Esophagus squamous epithelium (tissue), 5 donors: Measurements from ENCODE around the gene WAPL. TPM values are rescaled to one million over a fixed set of nuclear protein-coding genes. Genes with fewer than 3 reads are reported as not detected.
"Not testable (repeated sequence)": the region's sequence is repeated elsewhere in the genome, so short reads cannot be mapped to it uniquely, and the experiment has no call there.

Source experiments
- DNase-seq: peaks from one replicate; lab custom pipeline; 2025; lab: John Stamatoyannopoulos, UW
- H3K27ac ChIP-seq, 4 donors: fragments of 200-600 bp; sonication (generic); one replicate each; pipeline ENCODE4 v1.5.1; 2016 to 2019; ENCODE audit warnings: mild to moderate bottlenecking in 1 of 4
- H3K27me3 ChIP-seq, 4 donors: fragments of 200-600 bp; sonication (generic); 1 replicate in 3 of 4; 2 replicates in 1 of 4; pipeline versions ENCODE4 v1.5.1 to v1.6.0; 2017 to 2021; ENCODE audit warnings: antibody characterized with exemption in 1 of 4
- H3K36me3 ChIP-seq, 3 donors: fragments of 200-600 bp; sonication (generic); one replicate each; pipeline ENCODE4 v1.5.1; 2016 to 2019
- H3K4me1 ChIP-seq, 3 donors: fragments of 200-600 bp; sonication (generic); one replicate each; pipeline ENCODE4 v1.5.1; 2017 to 2019
- H3K4me3 ChIP-seq, 4 donors: fragments of 200-600 bp; sonication (generic); 1 replicate in 3 of 4; 2 replicates in 1 of 4; pipeline ENCODE4 v1.5.1; 2016 to 2019; ENCODE audit warnings: mild to moderate bottlenecking in 2 of 4, moderate library complexity in 1 of 4
- H3K9me3 ChIP-seq, 3 donors: fragments of 200-600 bp; sonication (generic); one replicate each; pipeline ENCODE4 v1.5.1; 2016 to 2019
- POLR2A ChIP-seq, 4 donors: fragments of 450-650 bp; IDR thresholded peaks; one replicate each; pipeline ENCODE4 v1.6.1; 2017; ENCODE audit warnings: antibody characterized with exemption in 4 of 4, mild to moderate bottlenecking in 4 of 4, moderate library complexity in 3 of 4
- WGBS, 2 donors: methylation state at CpG; one replicate each; pipeline ENCODE4 v1.1.5; 2018; 5-methylcytosine and 5-hydroxymethylcytosine counted together
- intact Hi-C: fragments of 100-400 bp; cut with DNase I; formaldehyde crosslinking; loops from one replicate; pipeline ENCODE4 v1.15.0; 2022
- total RNA-seq, 4 donors: library from RNA; depleted of rRNA; stranded (reverse); fragments of >200 nt; gene quantifications; one replicate each; pipeline ENCODE4 v1.1.0, GENCODE V29; 2016
- TF ChIP-seq, protein P1 (sequence below), 6 experiments: fragments of 450-650 bp in 4 of 6; fragments of 200-600 bp in 2 of 6; sonication (generic) in 2 of 6; IDR thresholded peaks; one replicate each; pipeline ENCODE4 v1.5.1; 2016 to 2019; ENCODE audit warnings: antibody characterized with exemption in 6 of 6, mild to moderate bottlenecking in 4 of 6, moderate library complexity in 4 of 6
- donor health status: DM: yes; HTN: yes; CAD: no.

WAPL gene
- total RNA-seq, 4 donors from 2014 or later = 21.4 to 44.4 (median 28.2) TPM

DNA sequence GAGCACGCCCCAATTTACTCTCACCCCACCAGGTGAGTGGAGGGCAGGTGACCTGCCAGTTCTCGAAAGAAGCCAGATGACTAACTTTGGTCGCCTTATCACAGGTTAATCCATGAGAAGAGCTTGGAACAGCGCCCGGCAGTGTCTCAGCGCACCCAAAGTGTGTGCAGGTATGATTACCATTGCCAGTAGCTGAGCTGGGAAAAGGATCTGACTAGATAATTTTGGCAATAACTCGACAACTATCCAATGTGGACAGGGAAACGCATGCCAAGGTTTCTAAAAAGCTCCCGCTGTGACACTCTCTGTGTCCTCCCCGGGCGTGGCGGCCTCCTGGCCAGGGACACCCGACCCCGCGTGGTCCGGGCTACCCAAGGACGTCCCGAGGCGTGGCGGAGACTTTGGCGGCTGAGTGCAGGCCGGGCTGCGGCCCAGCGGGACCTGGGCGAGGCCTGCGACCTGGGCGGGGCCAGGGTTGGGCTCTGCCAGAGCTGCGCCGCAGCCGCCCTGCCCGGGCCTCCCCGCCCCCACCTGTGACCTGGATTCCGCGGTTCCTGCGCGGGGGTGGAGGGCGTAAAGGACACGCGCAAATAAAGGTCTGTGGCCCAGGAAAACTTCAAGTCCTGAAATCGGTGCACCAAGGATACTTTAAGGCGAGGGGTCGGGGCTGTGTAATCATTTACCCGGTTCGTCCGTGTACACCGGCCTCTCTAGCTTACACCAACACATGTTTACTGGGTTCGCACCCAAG is 13.7 kb upstream of the WAPL start:
- Histone ChIP-seq H3K36me3 (no peaks in the 10 kb centered on the region), H3K4me3 (peak overlapping the region; percentile 45 to 76 (median 52)), H3K27ac (peak overlapping the region; percentile 50 to 82 (median 76)), H3K9me3 (no peaks in the 10 kb centered on the region), H3K27me3 (no peaks in the 10 kb centered on the region), H3K4me1 (peaks cover 4 to 35% (median 7%) of the 10 kb centered on the region in 3 donors)
- 17 to 38% methylated on average over 13 to 16 of the region's 47 CpGs for WGBS, 2 donors
- DNase-seq = no peak
- intact Hi-C loops = no loop called here
- TF ChIP-seq POLR2A (IDR thresholded peaks at IDR 0.05) = peak in 1 of 4 donors; percentile 17
- TF ChIP-seq, protein P1, sequence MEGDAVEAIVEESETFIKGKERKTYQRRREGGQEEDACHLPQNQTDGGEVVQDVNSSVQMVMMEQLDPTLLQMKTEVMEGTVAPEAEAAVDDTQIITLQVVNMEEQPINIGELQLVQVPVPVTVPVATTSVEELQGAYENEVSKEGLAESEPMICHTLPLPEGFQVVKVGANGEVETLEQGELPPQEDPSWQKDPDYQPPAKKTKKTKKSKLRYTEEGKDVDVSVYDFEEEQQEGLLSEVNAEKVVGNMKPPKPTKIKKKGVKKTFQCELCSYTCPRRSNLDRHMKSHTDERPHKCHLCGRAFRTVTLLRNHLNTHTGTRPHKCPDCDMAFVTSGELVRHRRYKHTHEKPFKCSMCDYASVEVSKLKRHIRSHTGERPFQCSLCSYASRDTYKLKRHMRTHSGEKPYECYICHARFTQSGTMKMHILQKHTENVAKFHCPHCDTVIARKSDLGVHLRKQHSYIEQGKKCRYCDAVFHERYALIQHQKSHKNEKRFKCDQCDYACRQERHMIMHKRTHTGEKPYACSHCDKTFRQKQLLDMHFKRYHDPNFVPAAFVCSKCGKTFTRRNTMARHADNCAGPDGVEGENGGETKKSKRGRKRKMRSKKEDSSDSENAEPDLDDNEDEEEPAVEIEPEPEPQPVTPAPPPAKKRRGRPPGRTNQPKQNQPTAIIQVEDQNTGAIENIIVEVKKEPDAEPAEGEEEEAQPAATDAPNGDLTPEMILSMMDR (IDR thresholded peaks at IDR 0.05) = no peak

DNA sequence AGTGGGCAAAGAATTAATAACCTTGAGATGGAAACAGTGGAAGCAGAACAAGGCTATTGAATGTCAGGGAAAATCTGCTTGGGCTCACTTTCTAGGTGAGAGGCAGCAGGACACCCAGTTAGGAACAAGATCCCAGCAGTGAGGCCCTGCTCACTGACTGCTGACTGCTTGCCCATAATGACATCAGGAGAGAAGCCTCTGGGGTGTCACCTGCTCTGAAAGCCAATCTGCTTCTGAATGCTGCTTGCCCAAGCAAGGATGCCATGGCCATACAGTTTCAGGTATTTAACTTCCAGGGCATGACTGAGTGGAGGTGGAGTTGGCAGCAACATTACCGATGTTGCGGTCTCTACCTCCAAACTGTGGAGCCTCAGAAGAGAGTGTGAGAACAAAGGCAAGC is 11.7 kb upstream of the WAPL start:
- Histone ChIP-seq H3K27me3 (no peaks in the 10 kb centered on the region), H3K4me3 (no peak overlapping the region), H3K27ac (no peak overlapping the region), H3K36me3 (no peaks in the 10 kb centered on the region), H3K4me1 (peaks cover 4 to 21% (median 7%) of the 10 kb centered on the region in 3 donors), H3K9me3 (no peaks in the 10 kb centered on the region)
- no peak for DNase-seq
- intact Hi-C loops = no loop called here
- TF ChIP-seq POLR2A (IDR thresholded peaks at IDR 0.05) = no peak
- TF ChIP-seq, protein P1 (IDR thresholded peaks at IDR 0.05) = no peak
- WGBS, 2 donors = 67 to 100% methylated on average over 1 of the region's 2 CpGs

DNA sequence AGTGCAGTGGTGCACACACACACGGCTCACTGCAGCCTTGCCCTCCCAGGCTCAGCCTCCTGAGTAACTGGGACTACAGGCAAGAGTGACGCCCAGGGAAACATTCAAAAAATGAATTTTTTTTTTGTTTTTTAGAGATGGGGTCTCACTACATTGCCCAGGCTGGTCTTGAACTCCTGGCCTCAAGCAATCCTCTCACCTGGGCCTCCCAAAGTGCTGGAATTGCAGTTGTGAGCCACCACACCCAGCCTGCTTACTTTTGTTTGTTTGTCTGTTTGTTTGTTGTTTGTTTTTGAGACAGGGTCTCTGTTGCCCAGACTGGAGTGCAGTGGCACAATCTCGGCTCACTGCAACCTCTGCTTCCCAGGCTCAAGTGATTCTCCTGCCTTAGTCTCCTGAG is 7.1 kb upstream of the WAPL start:
- H3K4me1 ChIP-seq, H3K9me3 ChIP-seq, H3K27me3 ChIP-seq, H3K4me3 ChIP-seq, DNase-seq, intact Hi-C loops, H3K27ac ChIP-seq, H3K36me3 ChIP-seq: not testable (repeated sequence)
- 86 to 92% methylated on average over 3 of the region's 3 CpGs for WGBS, 2 donors

DNA sequence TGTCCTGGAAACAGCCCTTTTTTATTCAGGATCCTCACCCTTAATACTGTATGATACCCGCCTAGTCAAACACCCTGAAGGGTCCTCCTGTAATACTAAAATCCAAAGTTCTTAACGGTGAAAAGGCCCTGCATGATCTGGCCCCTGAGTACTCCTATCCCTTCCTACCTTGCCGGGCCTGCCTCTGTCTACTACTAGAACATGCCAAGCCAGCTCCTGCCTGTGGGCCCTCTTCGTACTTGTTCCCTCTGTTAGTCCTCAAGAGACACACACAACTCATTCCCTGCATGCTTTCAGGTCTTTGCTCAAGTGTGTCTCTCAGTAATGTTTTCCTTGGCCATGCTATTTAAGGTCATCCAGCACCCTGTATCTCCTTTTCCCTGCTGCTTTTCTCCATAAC is 5.0 kb upstream of the WAPL start:
- peaks cover 0 to 23% (median 11%) of the 10 kb centered on the region in 3 donors for H3K4me1 ChIP-seq
- no peak overlapping the region for H3K27ac ChIP-seq
- TF ChIP-seq, protein P1 (IDR thresholded peaks at IDR 0.05) = no peak
- no peak for TF ChIP-seq POLR2A (IDR thresholded peaks at IDR 0.05)
- H3K36me3 ChIP-seq = no peaks in the 10 kb centered on the region
- no peaks in the 10 kb centered on the region for H3K27me3 ChIP-seq
- intact Hi-C loops = no loop called here
- no peaks in the 10 kb centered on the region for H3K9me3 ChIP-seq
- no peak for DNase-seq
- WGBS, 2 donors = 89% methylated on average over 4 of the region's 4 CpGs
- no peak overlapping the region for H3K4me3 ChIP-seq

DNA sequence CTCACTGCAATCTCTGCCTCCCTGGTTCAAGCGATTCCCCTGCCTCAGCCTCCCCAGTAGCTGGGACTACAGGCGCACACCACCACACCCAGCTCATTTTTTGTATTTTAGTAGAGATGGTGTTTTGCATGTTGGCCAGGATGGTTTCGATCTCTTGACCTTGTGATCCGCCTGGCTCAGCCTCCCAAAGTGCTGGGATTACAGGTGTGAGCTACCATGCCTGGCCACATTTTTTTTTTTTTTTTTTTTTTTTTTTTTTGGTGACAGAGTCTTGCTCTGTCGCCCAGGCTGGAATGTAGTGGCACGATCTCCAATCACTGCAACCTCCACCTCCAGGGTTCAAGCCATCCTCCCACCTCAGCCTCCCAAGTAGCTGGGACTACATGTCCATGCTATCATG is 4.1 kb upstream of the WAPL start:
- H3K36me3 ChIP-seq, intact Hi-C loops, H3K9me3 ChIP-seq, H3K27ac ChIP-seq, H3K4me3 ChIP-seq, H3K27me3 ChIP-seq, DNase-seq: not testable (repeated sequence)
- 96 to 99% methylated on average over 5 to 6 of the region's 6 CpGs for WGBS, 2 donors
- peaks cover 0 to 23% (median 11%) of the 10 kb centered on the region in 3 donors for H3K4me1 ChIP-seq

DNA sequence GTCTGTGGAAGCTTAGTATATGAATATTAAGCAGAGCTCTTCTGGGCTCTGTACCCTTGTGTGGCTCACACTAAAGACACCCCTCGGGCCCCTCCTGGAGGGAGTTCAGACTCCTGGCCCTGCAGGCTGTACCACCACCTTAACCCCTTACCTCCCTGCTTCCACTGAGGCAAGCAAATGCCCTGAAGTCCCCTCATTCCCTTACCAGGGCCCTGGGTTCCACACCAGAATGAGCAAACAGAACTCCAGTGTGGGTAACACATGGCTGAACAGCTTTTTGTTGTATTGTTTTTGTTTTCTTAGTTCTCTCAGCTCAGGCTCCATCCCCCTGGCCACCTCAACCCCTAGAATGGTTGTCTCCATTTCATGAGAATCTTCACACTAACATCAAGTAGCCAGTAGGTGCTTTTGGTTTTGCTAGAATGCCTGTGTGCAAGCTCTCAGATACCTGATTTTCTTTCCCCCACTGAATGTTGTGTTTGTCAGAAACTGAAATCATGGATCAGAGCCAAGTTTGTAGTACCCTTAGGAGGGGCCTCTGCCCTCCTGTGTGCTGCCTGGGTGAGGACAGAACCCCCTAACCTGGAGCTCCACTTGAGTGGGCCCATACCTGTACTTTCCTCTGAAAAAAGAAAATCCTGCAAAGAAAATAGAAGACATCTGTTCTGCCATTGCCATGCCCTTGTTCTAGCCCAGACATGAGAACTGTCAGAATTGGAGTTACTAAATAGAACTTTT is 2.8 kb upstream of the WAPL start:
- intact Hi-C loops = no loop called here
- Histone ChIP-seq H3K27ac (no peak overlapping the region), H3K9me3 (no peaks in the 10 kb centered on the region), H3K4me3 (no peak overlapping the region), H3K36me3 (no peaks in the 10 kb centered on the region), H3K27me3 (no peaks in the 10 kb centered on the region), H3K4me1 (peaks cover 0 to 36% (median 22%) of the 10 kb centered on the region in 3 donors)
- DNase-seq = no peak
- 43% methylated on average over 1 of the region's 1 CpG; no CpG with 5 or more reads in 1 of the 2 donors for WGBS, 2 donors
- TF ChIP-seq, protein P1 (IDR thresholded peaks at IDR 0.05) = no peak
- TF ChIP-seq POLR2A (IDR thresholded peaks at IDR 0.05) = no peak
